ENCODE measurements around the gene TEX10. TPM values are rescaled to one million over a fixed set of nuclear protein-coding genes. Genes with fewer than 3 reads are reported as not detected.

TEX10 gene
- total and polyA plus RNA-seq, 7 donors, result 3.2 to 19.6 (median 15.0) TPM

DNA sequence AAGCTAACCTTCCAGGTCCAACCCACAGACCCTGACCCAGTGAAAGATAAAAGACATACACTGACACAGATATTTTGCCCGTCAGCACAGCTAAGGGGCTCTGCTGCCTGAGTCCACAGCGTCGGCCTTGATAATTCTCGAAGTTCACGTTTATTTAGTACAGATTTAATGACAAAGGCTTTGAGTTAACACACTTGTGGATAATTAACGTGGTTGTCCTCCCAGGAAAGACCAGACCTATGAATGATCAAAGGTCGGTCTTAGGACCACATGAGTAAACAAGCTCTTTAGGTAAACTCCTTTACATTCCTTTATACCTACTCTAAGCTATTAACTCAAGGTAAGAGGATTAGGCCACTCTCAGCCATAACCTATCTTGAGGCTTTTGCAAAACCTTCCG, 11.3 kb upstream of the TEX10 start:
- Histone ChIP-seq H3K36me3 (no peaks in the 10 kb centered on the region), H3K4me1 (no peaks in the 10 kb centered on the region), H3K27ac (no peak overlapping the region), H3K4me3 (no peak overlapping the region), H3K9me3 (no peaks in the 10 kb centered on the region), H3K27me3 (no peaks in the 10 kb centered on the region)
- intact Hi-C loops (cut with DNase I), result no loop called here
- DNase-seq, result no peak
- 78 to 87% methylated on average over 8 of the region's 8 CpGs for WGBS, 2 donors
- TF ChIP-seq EP300 (IDR thresholded peaks at IDR 0.05), result no peak
- no peak for TF ChIP-seq POLR2A (IDR thresholded peaks at IDR 0.05)
- TF ChIP-seq, protein P1, sequence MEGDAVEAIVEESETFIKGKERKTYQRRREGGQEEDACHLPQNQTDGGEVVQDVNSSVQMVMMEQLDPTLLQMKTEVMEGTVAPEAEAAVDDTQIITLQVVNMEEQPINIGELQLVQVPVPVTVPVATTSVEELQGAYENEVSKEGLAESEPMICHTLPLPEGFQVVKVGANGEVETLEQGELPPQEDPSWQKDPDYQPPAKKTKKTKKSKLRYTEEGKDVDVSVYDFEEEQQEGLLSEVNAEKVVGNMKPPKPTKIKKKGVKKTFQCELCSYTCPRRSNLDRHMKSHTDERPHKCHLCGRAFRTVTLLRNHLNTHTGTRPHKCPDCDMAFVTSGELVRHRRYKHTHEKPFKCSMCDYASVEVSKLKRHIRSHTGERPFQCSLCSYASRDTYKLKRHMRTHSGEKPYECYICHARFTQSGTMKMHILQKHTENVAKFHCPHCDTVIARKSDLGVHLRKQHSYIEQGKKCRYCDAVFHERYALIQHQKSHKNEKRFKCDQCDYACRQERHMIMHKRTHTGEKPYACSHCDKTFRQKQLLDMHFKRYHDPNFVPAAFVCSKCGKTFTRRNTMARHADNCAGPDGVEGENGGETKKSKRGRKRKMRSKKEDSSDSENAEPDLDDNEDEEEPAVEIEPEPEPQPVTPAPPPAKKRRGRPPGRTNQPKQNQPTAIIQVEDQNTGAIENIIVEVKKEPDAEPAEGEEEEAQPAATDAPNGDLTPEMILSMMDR (IDR thresholded peaks at IDR 0.05), result no peak
- no peak for TF ChIP-seq POLR2AphosphoS5 (IDR thresholded peaks at IDR 0.05)

DNA sequence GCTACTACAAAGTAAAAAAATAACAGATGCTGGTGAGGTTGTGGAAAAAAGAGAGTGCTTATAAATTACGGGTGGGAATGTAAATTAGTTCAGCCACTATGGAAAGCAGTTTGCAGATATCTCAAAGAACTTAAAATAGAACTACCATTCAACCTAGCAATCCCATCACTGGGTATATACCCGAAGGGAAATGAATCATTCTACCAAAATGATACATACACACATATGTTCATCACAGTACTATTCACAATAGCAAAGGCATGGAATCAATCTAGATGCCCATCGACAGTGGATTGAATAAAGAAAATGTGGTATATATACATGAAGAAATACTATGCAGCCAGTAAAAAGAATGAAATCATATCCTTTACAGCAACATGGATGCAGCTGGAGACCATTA, 6.3 kb upstream of the TEX10 start:
- TF ChIP-seq EP300 (IDR thresholded peaks at IDR 0.05) (no peak), POLR2AphosphoS5 (IDR thresholded peaks at IDR 0.05) (no peak), POLR2A (IDR thresholded peaks at IDR 0.05) (no peak)
- TF ChIP-seq, protein P1 (IDR thresholded peaks at IDR 0.05), result no peak
- Histone ChIP-seq H3K4me1 (no peaks in the 10 kb centered on the region), H3K36me3 (no peaks in the 10 kb centered on the region), H3K27ac (no peak overlapping the region), H3K4me3 (no peak overlapping the region), H3K9me3 (no peaks in the 10 kb centered on the region), H3K27me3 (no peaks in the 10 kb centered on the region)
- DNase-seq, result no peak
- 94% methylated on average over 3 of the region's 3 CpGs for whole genome bisulfite sequencing, 2 donors
- intact Hi-C loops (cut with DNase I), result loop anchor here (10.0 kb wide), 2 partner anchors 236 to 544 kb away; no protein-coding TSS in a partner anchor

DNA sequence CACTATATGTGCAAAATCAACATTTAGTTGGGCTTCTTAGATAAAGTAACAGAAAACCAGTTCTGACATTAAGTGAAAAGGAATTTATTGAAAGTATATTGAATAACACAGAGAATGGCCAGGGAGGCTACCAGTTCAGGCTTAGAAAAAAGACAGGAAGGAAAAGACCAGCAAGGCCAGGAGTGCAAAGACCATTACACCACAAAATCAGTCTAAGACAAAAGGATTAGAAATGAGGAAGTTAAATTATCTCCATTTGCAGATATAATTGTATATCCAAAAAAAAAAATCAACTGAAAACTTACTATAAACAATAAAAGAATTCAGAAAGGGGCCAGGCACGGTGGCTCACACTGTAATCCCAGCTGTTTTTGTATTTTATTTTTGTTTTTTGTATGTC, 4.8 kb upstream of the TEX10 start:
- Histone ChIP-seq H3K9me3 (no peaks in the 10 kb centered on the region), H3K27ac (no peak overlapping the region), H3K36me3 (no peaks in the 10 kb centered on the region), H3K27me3 (no peaks in the 10 kb centered on the region), H3K4me3 (no peak overlapping the region), H3K4me1 (peaks cover 0 to 8% (median 0%) of the 10 kb centered on the region in 4 donors)
- intact Hi-C loops (cut with DNase I), result loop anchor here (10.0 kb wide), 2 partner anchors 237 to 543 kb away; no protein-coding TSS in a partner anchor
- no peak for DNase-seq
- 44 to 56% methylated on average over 1 of the region's 1 CpG for WGBS, 2 donors
- TF ChIP-seq EP300 (IDR thresholded peaks at IDR 0.05) (no peak), POLR2AphosphoS5 (IDR thresholded peaks at IDR 0.05) (no peak), POLR2A (IDR thresholded peaks at IDR 0.05) (no peak)
- TF ChIP-seq, protein P1 (IDR thresholded peaks at IDR 0.05), result no peak

DNA sequence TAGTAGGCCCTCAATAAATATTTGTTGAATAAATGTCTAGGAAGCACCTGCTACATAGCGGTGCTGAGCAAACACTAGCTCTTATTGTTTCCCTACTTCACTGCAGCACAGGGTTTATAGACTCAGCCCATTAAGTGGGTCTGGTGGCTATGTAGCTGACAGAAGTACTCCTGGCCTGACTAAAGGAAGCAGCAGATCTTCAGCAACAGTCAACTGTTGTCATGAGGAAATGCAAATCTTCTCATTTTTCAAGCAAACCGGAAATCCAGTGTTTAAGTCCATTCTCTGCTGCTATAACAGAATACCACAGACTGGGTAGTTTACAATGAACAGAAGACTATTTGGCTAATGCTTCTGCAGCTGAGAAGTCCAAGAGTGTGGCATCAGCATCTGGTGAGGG, 2.8 kb upstream of the TEX10 start:
- 85 to 87% methylated on average over 2 of the region's 2 CpGs for WGBS, 2 donors
- peaks cover 0 to 23% (median 11%) of the 10 kb centered on the region in 4 donors for H3K4me1 ChIP-seq
- no peak for DNase-seq
- no peaks in the 10 kb centered on the region for H3K27me3 ChIP-seq
- TF ChIP-seq POLR2A (IDR thresholded peaks at IDR 0.05) (no peak), EP300 (IDR thresholded peaks at IDR 0.05) (no peak), POLR2AphosphoS5 (IDR thresholded peaks at IDR 0.05) (no peak)
- TF ChIP-seq, protein P1 (IDR thresholded peaks at IDR 0.05), result no peak
- H3K9me3 ChIP-seq, result no peaks in the 10 kb centered on the region
- intact Hi-C loops (cut with DNase I), result loop anchor here (10.0 kb wide), 2 partner anchors 239 to 541 kb away; no protein-coding TSS in a partner anchor
- H3K27ac ChIP-seq, result no peak overlapping the region
- H3K4me3 ChIP-seq, result no peak overlapping the region
- no peaks in the 10 kb centered on the region for H3K36me3 ChIP-seq

Data from sigmoid colon (tissue), 7 donors.